GM13976 (cell line): ENCODE measurements around the gene HMX1.
A peak's percentile ranks its signal among the peaks of the same experiment; 100 is the strongest.

Source experiments
- DNase-seq: peaks from one replicate; pipeline ENCODE4 v3.0.0; 2012; ENCODE audit warnings: low spot score
- in situ Hi-C: fragments of 300-500 bp; cut with MboI; formaldehyde crosslinking; loops from one replicate; pipeline ENCODE4 v1.12.0; 2022; ENCODE audit warnings: low sequenced_read_pairs, mixed read lengths, inconsistent platforms; ENCODE audit not compliant: unreplicated experiment
- TF ChIP-seq, protein P1 (sequence below): IDR thresholded peaks from 2 replicates; pipeline ENCODE4 v1.5.1; 2012; ENCODE audit warnings: borderline replicate concordance, mild to moderate bottlenecking; ENCODE audit not compliant: insufficient read depth; ENCODE audit errors: extremely low read depth, missing control alignments, control extremely low read depth

Gene HMX1

DNA sequence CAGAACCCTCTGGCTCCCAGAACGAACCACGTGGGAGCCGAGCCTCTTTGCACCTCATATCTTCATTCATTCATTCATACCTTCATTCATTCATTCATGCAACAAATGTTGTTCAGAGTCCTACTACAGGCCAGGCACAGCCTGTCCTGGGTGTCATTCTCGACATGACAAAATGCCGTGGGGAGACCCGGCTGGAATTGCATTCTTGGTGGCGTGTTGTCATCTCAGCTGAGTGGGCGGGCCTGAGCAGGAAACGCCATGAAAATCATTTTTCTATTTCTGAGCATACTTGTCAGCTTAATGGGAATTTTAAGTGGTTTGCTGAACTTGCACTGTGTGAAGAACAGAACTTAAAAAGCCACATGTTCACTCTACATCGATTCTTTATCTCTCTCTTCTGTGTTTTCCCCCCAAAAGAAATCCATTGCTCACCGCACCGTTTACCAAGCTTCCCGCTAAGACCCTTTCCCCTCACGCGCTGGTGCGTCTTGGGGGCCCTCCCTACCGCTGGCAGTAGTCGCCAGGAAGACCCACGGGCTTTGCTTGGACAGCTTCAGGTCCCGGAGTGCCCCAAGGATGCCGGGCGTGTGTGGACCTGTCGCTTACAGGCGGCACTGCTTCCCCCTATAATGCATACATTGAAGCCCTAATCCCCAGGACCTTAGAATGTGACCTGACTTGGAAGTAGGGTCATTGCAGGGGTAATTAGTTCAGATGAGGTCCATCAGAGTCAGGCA is 41.6 kb upstream of the HMX1 start:
- in situ Hi-C loops, result loop anchor here (25.0 kb wide), 1 partner anchor 301 kb away; no protein-coding TSS in a partner anchor
- DNase-seq, result peak; percentile 16
- TF ChIP-seq, protein P1, sequence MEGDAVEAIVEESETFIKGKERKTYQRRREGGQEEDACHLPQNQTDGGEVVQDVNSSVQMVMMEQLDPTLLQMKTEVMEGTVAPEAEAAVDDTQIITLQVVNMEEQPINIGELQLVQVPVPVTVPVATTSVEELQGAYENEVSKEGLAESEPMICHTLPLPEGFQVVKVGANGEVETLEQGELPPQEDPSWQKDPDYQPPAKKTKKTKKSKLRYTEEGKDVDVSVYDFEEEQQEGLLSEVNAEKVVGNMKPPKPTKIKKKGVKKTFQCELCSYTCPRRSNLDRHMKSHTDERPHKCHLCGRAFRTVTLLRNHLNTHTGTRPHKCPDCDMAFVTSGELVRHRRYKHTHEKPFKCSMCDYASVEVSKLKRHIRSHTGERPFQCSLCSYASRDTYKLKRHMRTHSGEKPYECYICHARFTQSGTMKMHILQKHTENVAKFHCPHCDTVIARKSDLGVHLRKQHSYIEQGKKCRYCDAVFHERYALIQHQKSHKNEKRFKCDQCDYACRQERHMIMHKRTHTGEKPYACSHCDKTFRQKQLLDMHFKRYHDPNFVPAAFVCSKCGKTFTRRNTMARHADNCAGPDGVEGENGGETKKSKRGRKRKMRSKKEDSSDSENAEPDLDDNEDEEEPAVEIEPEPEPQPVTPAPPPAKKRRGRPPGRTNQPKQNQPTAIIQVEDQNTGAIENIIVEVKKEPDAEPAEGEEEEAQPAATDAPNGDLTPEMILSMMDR, result no peak

DNA sequence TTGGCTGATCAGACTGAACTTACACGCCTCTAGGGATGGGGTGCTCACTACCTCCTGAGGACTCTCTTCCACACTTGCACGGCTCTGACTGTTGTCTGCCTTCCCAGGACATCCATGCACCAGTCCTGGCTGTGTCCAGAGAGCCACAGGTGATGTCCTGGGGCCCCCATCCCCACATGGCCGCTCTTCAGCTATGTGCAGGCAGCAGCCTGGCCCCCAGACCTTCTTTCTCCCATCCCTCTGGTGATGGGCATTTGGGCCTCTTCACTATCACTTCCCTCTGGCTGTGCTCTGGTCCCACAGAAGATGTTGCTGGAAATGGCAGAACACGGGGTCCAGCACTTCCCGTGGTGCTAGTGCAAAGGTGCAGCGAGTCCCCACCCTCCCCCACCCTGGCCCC is 40.9 kb upstream of the HMX1 start:
- no peak for DNase-seq
- TF ChIP-seq, protein P1, result no peak
- in situ Hi-C loops, result loop anchor here (25.0 kb wide), 1 partner anchor 300 kb away; no protein-coding TSS in a partner anchor

DNA sequence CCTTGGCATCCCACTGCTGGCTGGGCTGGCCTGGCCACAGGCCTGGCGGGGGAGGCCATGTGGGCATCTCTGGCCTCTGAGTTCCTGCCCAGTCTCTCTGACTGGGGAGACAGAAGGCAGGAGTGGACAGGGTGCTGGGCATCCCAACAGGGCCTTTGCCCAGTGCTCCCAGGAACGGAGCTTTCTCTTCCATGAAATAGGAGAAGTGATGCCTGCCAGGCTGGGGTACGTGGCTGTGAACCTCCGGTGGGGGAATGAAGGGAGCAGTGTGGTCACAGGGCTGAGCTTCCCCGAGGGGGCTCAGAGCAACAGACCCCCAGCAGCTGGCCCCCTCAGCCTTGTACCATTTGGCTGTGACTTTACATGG is 40.4 kb upstream of the HMX1 start:
- in situ Hi-C loops, result loop anchor here (25.0 kb wide), 1 partner anchor 300 kb away; no protein-coding TSS in a partner anchor
- TF ChIP-seq, protein P1, result no peak
- peak; percentile 22 for DNase-seq

DNA sequence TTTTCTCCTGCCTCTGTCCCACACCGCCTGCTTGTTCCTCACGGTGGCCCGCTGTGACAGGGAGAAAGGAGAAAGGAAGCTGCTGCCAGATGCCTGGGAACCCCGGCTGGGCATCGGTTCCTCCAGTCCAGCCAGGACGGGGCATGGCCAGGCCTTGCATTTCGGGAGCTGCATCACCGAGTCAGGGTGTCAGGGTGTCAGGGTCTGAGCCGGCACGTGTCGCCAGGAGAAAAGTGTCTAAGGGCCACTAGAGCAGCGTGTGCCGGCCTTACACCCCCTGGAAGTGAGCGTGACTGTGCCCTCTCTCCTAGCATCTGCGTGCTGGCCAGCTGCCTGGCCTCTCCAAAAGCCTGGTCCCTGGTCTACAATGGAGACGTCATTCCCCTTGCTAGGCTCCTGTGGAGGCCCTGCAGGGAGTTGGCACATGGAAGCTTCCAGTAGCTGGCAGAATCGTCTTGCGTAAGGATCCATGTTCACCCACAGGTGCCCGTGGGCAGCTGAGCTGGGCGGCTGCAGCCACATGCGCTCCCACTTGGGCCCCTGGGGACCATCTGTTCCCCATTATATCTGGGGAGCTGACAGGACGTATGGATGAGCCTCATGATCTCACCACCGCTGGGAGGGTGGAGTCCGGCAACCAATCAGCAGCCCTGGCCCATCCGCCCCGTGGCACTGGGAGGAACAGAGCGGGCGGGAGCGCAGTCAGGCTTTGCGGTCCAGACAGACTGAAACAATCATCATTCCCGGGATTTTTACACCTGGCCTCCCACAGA is 39.9 kb upstream of the HMX1 start:
- TF ChIP-seq, protein P1, result no peak
- in situ Hi-C loops, result loop anchor here (25.0 kb wide), 1 partner anchor 299 kb away; no protein-coding TSS in a partner anchor
- peak; percentile 21 for DNase-seq

DNA sequence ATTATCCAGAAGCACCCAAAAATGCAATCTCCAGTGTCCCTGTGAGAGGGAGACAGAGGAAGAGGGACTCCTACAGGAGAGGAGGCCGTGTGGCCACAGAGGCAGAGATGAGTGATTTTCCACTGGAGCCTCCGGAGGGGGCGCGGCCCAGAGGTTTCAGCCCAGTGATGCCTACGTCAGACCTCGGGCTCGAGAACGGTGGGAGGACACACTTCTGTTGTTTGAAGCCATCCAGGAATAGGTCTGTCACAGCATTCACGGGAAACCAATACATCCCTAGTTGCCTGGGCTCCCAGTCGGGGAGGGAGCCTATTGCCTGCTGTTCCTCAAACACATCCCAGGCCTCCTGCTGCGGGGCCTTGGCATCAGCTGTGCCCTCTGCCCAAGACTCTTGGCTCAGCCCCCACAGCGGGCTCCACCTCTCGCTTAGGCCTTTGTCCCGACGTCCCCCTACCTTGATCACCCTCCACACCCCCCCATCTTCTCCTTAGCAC is 39.2 kb upstream of the HMX1 start:
- TF ChIP-seq, protein P1, result no peak
- DNase-seq, result peak; percentile 20
- in situ Hi-C loops, result loop anchor here (25.0 kb wide), 1 partner anchor 299 kb away; no protein-coding TSS in a partner anchor

DNA sequence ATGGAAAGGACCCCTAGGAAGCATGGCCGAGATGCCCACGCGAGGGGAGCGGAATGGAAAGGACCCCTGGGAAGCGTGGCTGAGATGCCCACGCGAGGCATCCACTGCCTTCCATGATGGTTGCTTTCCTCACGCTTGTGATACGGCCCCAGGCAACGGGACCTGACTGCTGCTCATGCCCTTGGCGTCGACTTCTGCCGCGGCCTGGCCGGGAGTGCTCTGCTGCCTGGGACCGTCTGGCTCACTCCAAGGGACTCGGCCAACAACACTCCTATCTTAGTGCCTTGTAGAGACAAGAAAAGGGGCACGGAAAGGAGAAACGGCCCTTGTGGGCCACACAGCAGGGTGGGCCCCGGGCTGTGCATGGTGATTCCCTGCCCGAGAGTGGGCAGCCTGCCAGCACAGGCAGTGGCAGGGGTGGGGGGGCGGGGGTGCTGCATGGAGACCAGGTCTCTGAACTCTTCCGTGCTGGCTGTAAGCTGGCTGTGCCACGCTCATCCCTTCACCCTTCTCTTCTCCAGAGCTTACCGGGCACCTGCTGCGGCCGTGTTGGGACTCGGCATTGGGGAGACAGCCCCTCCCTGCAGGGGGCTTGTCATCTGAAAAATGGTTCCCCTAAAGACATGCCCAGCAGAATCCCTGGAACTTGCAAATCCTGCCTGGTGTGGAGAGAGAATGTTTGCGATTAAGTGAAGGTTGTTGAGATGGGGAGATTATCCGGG is 38.6 kb upstream of the HMX1 start:
- peak; percentile 15 for DNase-seq
- TF ChIP-seq, protein P1, result no peak
- in situ Hi-C loops, result loop anchor here (25.0 kb wide), 1 partner anchor 298 kb away; no protein-coding TSS in a partner anchor
